GM21423 (cell line): Measurements from ENCODE around the gene SH3GLB1.

Source experiments
- ATAC-seq: cut with Tn5 transposase; IDR thresholded peaks from one replicate; pipeline ENCODE4 v1.9.1; 2021; ENCODE audit warnings: mild to moderate bottlenecking, moderate library complexity; ENCODE audit not compliant: unreplicated experiment

SH3GLB1 gene

DNA sequence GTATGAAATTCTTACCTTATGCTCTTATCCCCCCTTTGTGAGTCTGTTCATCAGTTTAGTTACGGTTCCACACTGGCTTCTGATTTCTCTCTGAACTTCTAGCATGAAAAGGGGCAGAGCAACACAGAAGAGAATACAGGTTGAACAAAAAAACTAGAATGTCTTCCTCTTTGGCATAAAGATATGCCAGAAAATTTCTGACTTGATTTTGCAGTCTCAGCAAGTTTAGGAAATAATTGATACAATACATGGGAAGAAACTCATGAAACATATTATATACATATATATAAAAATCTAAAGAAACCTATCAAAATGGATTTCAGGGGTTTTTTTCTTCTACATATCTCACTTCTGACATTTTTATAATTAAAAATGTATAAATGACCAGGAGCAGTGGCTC lies 27.0 kb downstream of the SH3GLB1 start:
- no peak for ATAC-seq

DNA sequence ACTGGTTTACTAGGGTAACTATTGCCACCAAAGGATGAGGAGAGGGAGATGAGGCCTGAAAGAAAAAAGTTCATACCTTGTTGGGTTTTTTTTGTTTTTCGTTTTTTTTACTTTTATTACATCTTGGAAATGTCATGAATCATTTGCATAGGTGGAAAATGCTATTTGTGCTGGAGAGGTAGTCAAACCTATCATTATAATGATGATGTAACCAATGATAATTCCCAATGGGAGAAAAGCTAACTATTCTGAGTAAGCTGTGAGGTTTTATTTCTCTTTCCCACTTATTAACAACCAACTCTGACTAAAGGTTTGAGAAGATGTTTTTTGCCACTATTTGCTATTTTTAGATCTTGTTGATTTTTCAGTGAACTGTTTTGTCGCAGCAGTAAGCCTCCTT lies 29.0 kb downstream of the SH3GLB1 start:
- ATAC-seq: no peak

DNA sequence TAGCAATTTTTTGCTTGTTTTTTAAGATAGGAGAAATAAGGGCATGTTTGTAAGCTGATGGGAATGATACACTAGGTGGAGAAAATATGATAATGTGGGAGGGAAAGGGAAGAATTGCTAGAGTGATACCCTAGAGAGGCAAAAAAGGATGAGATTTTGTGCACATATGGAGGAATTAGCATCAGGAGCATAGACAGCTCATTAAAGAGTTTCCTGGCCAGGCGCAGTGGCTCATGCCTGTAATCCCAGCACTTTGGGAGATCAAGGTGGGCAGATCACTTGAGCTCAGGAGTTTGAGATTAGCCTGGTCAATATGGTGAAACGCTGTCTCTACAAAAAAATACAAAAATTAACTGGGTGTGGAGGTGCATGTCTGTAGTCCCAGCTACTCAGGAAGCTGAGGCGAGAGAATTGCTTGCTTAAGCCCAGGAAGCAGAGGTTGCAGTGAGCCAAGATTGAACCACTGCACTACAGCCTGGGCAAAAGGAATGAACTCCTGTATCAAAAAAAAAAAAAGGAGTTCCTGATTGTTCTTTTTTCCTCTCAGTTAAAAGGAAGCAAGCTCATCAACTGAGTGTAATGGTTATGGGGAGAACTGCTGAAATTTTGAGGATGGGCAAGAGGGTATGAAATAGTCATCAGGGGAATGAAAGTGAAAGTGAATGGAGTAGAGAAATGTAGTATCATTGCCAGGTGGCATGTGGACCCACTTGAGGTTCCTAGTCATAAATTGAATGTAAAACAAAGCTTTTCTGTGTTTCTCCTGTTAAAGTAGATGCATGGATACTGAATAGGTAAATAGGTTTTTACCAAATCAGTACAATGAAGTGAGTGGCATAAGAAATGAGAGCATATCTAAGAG lies 35.5 kb downstream of the SH3GLB1 start:
- ATAC-seq: peak; percentile 80

DNA sequence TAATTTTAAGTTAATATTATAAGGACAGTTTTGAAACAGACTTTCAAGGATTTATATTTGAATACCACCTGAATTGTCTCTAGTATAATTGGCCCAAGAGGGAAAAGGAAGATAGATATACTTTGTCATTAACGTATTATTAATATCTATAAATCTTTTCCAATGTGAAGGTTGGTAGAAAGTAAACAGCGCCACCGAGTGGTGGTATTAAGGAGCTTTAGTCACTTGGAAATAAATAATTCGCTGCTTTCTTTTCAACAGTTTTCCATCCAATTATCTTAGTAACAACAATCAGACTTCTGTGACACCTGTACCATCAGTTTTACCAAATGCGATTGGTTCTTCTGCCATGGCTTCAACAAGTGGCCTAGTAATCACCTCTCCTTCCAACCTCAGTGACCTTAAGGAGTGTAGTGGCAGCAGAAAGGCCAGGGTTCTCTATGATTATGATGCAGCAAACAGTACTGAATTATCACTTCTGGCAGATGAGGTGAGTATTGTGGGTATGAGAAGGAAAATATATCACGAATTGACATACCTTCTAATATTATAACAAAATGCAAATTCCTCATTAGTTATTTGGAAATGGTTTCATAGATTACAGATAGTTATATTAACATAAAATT lies 37.7 kb downstream of the SH3GLB1 start:
- no peak for ATAC-seq

DNA sequence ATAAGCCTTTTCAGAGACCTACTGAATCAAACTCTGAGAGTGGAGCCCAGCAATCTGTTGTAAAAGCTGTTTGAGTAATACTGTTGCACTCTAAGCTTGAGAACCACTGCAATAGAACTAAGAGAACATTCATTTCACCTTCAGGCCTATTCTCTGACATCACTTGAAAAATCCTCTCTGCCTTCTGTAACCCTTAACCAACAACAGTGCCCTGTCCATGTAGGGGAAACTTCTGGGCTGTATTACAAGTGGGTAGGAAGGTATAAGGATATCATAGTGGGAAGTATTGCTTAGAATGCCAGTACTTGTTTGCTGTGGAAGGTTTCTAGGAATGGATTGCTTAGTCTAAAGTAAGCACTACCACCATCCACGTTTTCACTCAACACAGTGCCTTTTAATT lies 42.9 kb downstream of the SH3GLB1 start:
- ATAC-seq: no peak

DNA sequence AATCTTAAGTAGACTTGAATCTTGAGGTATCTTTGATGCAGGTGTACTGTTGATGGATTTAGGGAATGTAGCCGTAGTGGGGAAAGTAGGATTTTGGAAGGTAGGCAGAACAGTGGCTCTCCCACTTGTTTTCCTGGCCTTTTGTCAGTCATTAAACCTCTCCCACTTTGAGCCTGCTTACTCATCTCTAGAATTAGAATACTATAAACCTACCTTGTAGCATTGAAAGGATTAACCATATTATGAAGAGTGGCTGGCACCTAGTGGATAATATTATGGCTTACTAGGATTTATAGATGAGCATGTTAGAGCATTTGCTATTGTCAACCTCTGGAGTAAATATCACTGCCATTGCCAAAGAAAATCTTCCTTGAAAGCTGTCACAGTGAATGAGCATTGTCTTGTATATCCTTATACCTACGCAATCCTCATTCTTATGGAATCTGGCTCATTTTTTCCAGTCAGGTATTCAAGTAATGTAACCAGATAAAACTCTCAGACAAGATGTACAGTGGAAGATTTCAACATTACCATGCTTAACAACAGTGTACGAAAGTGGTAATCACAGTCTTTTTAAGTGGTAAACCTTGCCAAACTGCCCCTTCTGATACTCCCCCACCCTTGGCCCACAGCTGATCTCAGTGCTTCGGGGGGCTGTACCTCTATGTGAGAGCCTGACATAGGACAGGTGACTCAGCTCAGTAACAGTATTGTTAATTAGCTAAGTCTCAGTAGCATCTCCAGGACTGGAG lies 44.4 kb downstream of the SH3GLB1 start:
- no peak for ATAC-seq

DNA sequence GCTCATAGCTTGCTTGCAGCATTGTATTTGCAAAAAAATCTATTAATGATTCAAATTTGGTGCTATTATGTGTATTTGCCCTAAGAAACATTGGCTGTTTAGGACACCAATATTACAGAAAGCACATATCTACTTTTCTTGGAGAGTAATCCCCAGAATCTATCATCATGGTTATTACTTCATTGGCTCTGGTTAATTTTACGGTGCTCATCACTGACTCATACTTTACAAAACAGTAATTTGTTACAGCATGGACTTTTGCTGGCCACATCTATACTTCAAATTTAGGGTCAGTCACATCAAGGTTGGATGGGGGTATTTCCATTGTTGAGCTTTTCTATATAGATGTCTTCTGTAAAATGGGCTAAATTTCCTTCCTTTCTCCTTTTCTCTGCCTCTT lies 45.7 kb downstream of the SH3GLB1 start:
- no peak for ATAC-seq

DNA sequence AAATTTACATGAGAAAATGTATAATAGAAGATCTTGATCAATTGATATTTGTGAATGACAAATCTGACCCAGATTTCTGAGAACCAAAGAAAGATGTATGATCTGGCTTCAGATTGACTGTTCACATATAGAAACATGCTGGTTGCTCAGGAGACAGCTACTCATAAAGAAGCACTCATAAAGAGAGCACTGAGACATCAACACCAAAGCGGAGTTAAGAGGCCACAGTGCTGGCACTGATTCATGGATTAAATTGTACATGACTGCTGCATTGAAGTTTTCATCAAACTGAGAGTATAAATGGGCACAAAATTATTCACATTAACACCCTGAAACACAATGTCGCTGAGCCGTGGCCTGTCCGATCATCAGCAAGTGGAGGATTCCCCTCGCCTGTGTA lies 46.2 kb downstream of the SH3GLB1 start:
- no peak for ATAC-seq

DNA sequence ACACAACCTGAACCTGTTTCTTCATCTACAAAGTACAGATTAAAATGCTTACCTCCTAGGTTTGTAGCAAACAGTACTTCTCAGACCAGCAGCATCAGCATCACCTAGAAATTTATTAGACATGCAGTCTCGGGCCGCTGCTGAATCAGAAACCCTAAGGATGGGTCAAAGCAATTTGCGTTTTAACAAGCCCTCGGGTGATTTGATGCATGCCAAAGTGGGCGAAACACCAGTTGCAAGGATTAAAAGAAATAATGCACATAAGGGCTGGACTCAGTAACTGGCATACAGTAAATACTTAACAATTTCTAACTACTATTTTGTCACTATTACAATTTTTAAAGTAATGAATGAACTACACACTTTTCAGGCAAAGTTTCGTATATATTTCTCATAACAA lies 47.5 kb downstream of the SH3GLB1 start:
- no peak for ATAC-seq

DNA sequence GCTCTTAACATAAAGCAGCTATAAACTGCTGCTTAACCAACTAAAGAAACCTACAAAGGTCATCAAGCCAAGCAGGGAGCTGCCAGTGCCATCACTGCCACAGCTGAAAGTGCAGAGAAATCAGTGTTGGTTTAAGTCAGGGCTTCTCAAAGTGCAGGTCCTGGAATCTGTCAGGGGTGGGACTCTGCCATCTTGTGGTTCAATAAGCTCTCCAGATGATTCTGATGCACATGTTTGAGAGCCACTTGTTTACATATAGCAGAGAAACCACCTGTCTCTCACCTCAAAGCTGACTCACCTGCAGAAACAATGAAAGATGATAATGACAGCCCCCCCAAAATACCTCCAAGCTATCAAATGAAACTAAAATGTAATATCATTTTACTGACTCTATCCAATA lies 49.3 kb downstream of the SH3GLB1 start:
- no peak for ATAC-seq

DNA sequence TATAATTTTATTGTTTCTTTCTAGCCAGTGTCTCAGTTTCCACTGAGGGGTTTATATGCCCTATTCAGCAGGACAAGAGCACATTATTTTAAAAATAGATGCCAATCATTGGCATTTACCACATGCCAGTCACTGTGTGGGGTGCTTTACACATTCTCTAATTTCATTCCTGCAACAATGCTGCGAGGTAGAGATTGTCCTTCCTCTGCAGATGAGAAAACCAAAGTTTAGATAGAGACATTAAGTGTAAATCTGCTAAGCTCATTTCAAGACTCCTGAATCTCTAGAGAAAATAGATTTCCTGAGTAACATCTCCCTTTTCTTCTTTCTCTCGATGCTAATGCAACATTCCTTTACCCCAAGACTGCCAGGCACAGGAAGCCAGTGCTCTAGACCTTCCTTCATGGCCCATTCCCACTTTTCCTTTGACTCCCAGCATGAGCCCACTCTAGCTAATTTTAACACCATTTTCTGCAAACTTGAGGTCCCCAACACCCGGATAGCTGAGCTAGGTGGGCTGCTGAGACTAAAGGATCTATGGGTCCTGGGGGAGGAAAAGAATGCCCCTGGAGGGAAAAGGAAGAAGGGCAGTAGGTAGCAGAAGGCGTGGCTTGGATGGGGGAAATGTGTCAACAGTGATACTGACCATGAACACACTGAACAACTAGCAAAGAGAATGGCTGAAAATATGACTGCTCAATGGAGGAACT lies 50.0 kb downstream of the SH3GLB1 start:
- ATAC-seq: no peak

DNA sequence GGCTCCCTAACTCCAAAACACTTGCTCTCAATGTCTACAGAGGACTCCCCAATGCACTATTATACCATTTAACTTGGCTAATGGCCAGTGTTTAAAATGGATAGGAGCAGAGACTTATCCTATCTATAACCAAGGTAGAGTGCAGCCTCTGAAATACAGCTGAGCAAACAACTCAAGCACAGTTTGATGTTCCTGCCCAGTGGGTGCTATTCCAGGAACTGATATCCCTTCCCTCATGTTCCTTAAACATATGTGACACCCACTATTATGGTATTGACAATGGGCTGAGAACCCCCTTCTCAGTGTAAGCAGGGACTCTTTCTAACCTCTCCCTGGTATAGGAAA lies 51.7 kb downstream of the SH3GLB1 start:
- no peak for ATAC-seq

DNA sequence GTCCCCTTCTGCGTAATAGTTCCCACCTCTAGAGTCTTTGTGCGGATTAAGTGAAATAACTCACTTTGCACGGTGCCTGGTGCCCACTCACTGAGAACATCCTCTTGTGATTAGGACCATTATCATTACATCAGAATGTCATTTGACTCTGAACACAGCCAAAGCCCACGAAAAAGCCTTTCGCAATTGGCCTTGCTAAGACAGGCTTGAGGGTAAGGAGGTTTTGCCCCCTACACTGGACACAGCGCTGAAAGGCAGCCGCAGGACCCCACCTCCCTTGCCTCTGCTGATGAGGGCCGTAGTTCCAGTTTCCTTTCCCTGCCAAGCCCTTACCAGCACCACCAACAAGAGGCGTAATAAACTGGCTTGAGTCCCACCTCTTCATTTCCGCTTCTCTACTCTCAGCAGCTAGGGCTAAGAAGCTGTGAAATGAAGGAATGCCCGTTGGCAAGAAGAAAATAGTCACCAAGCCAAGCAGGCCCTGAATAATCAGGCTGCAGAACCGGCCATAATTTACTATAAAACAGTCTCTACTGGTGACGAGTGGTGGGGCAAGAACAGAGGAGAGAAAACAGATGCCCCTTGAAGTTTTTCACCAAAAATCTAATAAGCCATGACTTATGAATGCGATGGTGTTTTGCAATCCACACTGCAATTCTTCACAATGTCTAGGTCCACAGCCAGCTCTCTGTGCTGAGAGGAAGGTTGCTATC lies 53.1 kb downstream of the SH3GLB1 start:
- ATAC-seq: no peak

DNA sequence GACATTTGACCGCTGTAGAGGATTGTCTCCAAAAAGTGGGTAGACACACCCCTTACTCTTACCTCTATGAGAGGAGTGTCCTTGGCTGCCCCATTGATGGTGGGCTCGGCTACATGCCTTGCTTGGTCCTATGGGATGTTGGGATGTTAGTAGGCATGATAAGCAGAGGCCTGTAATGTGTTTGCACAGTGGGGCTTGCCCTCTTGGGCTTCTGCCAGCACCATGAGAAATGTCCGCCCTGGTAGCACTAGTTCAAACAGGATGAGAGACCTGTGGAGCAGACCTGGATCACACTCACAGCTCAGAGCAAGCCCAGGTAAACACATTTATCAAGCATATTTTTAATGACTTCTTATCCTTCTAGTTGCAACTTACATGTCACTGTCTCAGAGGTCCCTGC lies 54.2 kb downstream of the SH3GLB1 start:
- ATAC-seq: no peak

DNA sequence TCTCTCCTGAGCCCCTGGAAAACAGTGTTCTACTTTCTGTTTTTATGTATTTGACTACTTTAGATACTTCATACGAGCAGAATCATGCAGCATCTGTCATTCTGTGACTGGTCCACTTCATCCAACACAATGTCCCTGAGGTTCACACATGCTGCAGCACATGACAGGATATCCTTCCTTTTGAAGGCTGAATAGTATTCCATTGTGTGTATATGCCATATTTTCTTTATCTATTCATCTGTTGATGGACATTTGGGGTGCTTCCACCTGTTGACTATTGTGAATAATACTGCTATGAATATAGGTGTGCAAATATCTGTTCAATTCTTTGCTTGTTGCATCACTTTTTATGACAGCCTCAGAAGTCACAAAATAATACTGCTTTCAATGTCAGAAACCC lies 55.8 kb downstream of the SH3GLB1 start:
- no peak for ATAC-seq

DNA sequence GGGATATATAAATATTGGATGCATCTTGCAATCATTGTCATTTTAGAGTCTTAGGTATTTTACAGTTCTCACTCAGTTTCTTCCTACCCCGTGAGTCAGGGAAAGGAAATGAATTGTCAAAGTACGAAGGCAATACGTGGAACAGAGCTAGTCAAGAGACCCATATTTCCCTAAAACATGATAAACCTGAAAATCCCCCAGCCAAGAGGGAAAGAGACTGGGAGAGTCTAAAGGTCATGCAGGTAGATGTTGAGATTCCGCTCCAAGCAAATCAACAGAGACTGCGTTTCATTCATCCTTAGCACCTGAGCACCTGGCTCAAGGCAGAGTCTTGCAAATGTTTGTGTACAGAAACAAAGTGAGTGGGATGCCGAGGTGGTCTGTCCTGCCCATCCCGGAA lies 58.0 kb downstream of the SH3GLB1 start:
- ATAC-seq: no peak

DNA sequence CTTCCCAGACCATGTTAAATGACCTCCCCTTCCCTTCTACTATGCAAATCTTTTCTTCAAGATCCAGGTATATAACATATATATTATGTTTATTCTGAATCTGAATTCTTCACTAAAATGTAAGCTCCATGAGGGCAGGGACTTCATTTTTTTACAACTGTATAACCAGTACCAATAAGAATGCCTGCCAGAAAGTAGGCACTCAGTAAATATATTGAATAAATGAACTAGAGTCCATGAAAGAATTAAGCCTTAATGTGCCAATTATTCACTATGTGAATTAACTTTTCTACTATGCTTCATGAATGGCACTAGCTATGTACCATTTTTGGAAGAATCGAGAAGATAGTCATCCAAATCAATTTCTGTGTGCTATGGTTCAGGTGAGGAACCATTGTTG lies 60.1 kb downstream of the SH3GLB1 start:
- no peak for ATAC-seq

DNA sequence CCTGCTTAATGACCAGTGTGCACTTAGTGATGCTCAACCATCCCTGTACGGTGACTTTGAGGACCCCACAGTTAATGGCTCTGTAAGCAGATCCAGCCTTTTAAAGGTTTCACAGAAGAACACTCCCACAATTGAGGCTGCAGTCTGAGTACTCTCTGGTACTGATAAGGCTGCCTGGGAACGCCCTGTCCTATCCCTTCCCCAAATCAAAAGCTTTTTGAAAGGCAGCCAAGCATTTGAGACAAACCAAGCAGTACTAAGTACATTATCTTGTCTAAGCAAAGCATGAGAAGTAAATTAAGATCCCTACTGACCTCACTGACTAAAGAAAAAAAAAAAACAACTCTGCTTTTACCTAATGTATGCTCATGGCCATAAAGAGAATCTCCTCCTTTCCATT lies 60.7 kb downstream of the SH3GLB1 start:
- no peak for ATAC-seq

DNA sequence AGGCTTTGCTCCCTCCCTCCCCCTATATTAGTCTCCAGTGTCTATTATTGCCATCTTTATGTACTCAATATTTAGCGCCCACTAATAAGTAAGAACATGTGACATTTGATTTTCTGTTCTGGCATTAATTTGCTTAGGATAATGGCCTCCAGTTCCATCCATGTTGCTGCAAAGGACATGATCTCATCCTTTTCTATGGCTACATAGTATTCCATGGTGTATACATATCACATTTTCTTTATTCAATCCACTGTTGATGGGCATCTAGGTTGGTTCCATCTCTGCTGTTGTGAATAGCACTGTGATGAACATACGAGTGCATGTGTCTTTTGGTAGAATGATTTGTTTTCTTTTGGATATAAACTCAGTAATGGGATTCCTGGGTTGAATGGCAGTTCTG lies 61.3 kb downstream of the SH3GLB1 start:
- ATAC-seq: no peak

DNA sequence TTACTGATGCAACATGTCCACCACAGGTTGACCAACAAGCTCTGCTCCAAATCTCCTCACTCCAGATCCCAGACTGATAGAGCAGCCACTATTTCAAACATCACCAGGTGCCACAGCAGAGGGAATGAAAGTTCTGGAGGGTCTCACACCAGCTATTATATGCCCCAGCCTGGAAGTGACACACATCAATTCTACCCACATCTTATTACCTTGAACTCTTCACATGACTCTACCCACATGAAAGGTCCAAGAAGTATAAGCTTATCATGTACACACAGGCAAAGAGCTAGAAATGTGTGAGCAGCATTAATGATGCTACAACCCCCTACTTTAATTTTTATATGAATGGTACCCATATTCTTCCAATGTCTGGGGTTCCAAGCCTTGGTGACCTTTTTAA lies 64.2 kb downstream of the SH3GLB1 start:
- no peak for ATAC-seq

DNA sequence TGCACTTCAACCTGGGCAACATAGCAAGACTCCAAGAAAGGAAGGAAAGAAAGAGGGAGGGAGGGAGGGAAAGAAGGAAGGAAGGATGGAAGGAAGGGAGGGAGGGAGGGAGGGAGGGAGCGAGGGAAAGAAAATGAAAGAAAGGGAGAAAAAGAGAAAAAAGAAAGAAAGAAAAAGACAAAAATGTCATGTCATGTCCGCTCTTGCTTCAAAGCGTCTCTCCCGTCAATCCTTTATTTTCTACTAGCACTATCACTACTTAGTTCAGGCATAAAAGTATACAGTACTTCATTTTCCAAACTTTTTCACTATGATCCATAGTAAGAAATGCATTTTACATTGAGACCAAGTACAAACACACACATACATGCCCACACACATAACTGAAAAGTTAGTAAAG lies 64.7 kb downstream of the SH3GLB1 start:
- no peak for ATAC-seq
